Loucy (cell line): ENCODE results near the gene THY1.

ENCODE experiments used
- EZH2phosphoT487 ChIP-seq: fragments of 200-600 bp; IDR thresholded peaks from 2 replicates; pipeline ENCODE4 v1.6.1; 2018; ENCODE audit warnings: antibody characterized with exemption, mild to moderate bottlenecking, moderate library complexity, borderline replicate concordance
- TF ChIP-seq, protein P1 (sequence below): fragments of 200-600 bp; sonication (generic); conservative IDR thresholded peaks from 2 replicates; pipeline ENCODE4 v1.5.1; 2014; ENCODE audit warnings: mild to moderate bottlenecking, antibody characterized with exemption, low read length

DNA sequence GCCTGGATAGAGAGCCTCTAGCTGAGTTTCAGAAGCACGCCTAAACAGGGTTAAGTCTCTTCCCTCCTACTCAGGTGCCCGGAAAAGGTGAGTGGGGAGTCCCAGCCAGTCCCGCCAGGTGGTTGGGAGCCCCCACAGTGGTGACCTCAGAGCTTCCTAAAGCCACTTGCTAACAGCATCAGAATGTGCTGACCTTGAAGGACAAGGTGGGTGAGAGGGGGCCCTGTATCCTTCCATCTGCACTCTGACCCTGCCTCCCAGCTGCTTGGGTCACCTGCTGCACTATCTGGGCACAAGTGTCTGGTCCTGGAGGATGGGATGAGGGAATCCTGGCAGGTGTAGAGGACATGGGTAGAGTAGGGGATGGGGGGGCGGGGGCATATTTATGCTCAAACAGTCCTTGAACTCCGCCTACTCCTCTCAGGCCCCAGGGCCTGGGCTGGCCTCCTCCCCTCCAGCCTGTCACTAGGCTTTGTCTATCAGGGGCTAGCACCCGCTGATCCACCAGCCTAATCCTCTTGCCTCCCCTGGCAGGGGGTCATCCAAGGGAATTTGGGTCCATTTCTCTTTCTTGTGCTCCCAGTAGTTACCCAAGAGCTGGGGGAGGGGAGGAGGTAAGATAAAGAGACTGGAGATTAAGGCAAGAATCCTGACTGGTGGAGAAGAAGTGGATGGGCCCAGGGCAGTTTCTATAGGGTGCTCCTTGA is 44.9 kb downstream of the THY1 start:
- TF ChIP-seq, protein P1, sequence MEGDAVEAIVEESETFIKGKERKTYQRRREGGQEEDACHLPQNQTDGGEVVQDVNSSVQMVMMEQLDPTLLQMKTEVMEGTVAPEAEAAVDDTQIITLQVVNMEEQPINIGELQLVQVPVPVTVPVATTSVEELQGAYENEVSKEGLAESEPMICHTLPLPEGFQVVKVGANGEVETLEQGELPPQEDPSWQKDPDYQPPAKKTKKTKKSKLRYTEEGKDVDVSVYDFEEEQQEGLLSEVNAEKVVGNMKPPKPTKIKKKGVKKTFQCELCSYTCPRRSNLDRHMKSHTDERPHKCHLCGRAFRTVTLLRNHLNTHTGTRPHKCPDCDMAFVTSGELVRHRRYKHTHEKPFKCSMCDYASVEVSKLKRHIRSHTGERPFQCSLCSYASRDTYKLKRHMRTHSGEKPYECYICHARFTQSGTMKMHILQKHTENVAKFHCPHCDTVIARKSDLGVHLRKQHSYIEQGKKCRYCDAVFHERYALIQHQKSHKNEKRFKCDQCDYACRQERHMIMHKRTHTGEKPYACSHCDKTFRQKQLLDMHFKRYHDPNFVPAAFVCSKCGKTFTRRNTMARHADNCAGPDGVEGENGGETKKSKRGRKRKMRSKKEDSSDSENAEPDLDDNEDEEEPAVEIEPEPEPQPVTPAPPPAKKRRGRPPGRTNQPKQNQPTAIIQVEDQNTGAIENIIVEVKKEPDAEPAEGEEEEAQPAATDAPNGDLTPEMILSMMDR, result no peak
- no peak for TF ChIP-seq EZH2phosphoT487
